ENCODE measurements around the gene FCAMR. TPM values are rescaled to one million over a fixed set of nuclear protein-coding genes. Genes with fewer than 3 reads are reported as not detected.

The FCAMR gene
- total RNA-seq, 1 donor from 2014 or later = not detected

- intact Hi-C loops (cut with micrococcal nuclease) = no loop called here
Measured at GRCh38 chr1:206922524-206922923, 47.7 kb downstream of the FCAMR start.

GRCh38 chr1:206921772-206922265 lies 48.4 kb downstream of the FCAMR start, which contains the start of gene FCMR:
Gene FCMR, minus strand, starts transcription at chr1:206921941. Its CDS starts 87 bp downstream, at chr1:206921854.
- DNase-seq = no peak
- no peak for TF ChIP-seq CTCF (IDR thresholded peaks at IDR 0.05; ENCODE audit: borderline replicate concordance)
- H3K27ac ChIP-seq (replicated peaks) = no peak within 1 kb of the TSS
- peaks cover 5% of the 10 kb centered on the region for H3K4me1 ChIP-seq
- no peak within 1 kb of the TSS for H3K4me3 ChIP-seq
- intact Hi-C loops (cut with micrococcal nuclease) = no loop called here
- H3K36me3 ChIP-seq = no peaks in the 10 kb centered on the region
- H3K9me3 ChIP-seq (replicated peaks) = no peaks in the 10 kb centered on the region
- H3K27me3 ChIP-seq (ENCODE audit: low read depth) = no peaks in the 10 kb centered on the region

More at GRCh38 chr1:206922524-206922923, 47.7 kb downstream of the FCAMR start:
- H3K4me3 ChIP-seq = no peak overlapping the region
- DNase-seq = no peak
- no peaks in the 10 kb centered on the region for H3K9me3 ChIP-seq (replicated peaks)
- no peak for TF ChIP-seq CTCF (IDR thresholded peaks at IDR 0.05; ENCODE audit: borderline replicate concordance)
- no peaks in the 10 kb centered on the region for H3K36me3 ChIP-seq
- peaks cover 5% of the 10 kb centered on the region for H3K4me1 ChIP-seq
- H3K27ac ChIP-seq (replicated peaks) = no peak overlapping the region
- no peaks in the 10 kb centered on the region for H3K27me3 ChIP-seq (ENCODE audit: low read depth)

GRCh38 chr1:206918076-206918475 lies 52.2 kb downstream of the FCAMR start:
- no peak overlapping the region for H3K4me3 ChIP-seq
- intact Hi-C loops (cut with micrococcal nuclease) = loop anchor here (10.0 kb wide), 2 partner anchors 183 to 283 kb away; partner anchors contain the start of gene DYRK3
- H3K4me1 ChIP-seq = no peaks in the 10 kb centered on the region
- H3K27ac ChIP-seq (replicated peaks) = no peak overlapping the region
- H3K27me3 ChIP-seq (ENCODE audit: low read depth) = peaks cover 35% of the 10 kb centered on the region
- DNase-seq = no peak
- H3K9me3 ChIP-seq (replicated peaks) = no peaks in the 10 kb centered on the region
- no peak for TF ChIP-seq CTCF (IDR thresholded peaks at IDR 0.05; ENCODE audit: borderline replicate concordance)
- no peaks in the 10 kb centered on the region for H3K36me3 ChIP-seq

- no peak for TF ChIP-seq CTCF (IDR thresholded peaks at IDR 0.05; ENCODE audit: borderline replicate concordance)
- H3K27ac ChIP-seq (replicated peaks) = no peak overlapping the region
- no peak for DNase-seq
- H3K36me3 ChIP-seq = no peaks in the 10 kb centered on the region
- H3K4me3 ChIP-seq = no peak overlapping the region
- H3K9me3 ChIP-seq (replicated peaks) = no peaks in the 10 kb centered on the region
- H3K27me3 ChIP-seq (ENCODE audit: low read depth) = peaks cover 41% of the 10 kb centered on the region
- H3K4me1 ChIP-seq = no peaks in the 10 kb centered on the region
- intact Hi-C loops (cut with micrococcal nuclease) = loop anchor here (10.0 kb wide), 2 partner anchors 181 to 281 kb away; partner anchors contain the start of gene DYRK3
Measured at GRCh38 chr1:206916000-206916709, 54.1 kb downstream of the FCAMR start.

- no peak for DNase-seq
- intact Hi-C loops (cut with micrococcal nuclease) = loop anchor here (10.0 kb wide), 2 partner anchors 180 to 280 kb away; partner anchors contain the start of gene DYRK3
Measured at GRCh38 chr1:206915030-206915735, 55.1 kb downstream of the FCAMR start.

More at GRCh38 chr1:206915030-206915735, 55.1 kb downstream of the FCAMR start:
- Histone ChIP-seq H3K4me3 (no peak overlapping the region), H3K36me3 (no peaks in the 10 kb centered on the region), H3K4me1 (peaks cover under 1% of the 10 kb centered on the region), H3K27ac (replicated peaks) (no peak overlapping the region), H3K27me3 (ENCODE audit: low read depth) (peaks cover 41% of the 10 kb centered on the region), H3K9me3 (replicated peaks) (no peaks in the 10 kb centered on the region)
- no peak for TF ChIP-seq CTCF (IDR thresholded peaks at IDR 0.05; ENCODE audit: borderline replicate concordance)
